PC-9 (cell line): ENCODE data around the gene GNG7.

ENCODE experiments used
- EZH2 ChIP-seq: fragments of 200-600 bp; sonication (generic); IDR thresholded peaks from 2 replicates; pipeline ENCODE4 v1.8.0; 2017; ENCODE audit warnings: antibody characterized with exemption, low read depth
- TF ChIP-seq, protein P1 (sequence below): fragments of 200-600 bp; sonication (generic); conservative IDR thresholded peaks from 2 replicates; pipeline ENCODE4 v1.6.1; 2017; ENCODE audit warnings: mixed run types, antibody characterized with exemption, mild to moderate bottlenecking, moderate library complexity

DNA sequence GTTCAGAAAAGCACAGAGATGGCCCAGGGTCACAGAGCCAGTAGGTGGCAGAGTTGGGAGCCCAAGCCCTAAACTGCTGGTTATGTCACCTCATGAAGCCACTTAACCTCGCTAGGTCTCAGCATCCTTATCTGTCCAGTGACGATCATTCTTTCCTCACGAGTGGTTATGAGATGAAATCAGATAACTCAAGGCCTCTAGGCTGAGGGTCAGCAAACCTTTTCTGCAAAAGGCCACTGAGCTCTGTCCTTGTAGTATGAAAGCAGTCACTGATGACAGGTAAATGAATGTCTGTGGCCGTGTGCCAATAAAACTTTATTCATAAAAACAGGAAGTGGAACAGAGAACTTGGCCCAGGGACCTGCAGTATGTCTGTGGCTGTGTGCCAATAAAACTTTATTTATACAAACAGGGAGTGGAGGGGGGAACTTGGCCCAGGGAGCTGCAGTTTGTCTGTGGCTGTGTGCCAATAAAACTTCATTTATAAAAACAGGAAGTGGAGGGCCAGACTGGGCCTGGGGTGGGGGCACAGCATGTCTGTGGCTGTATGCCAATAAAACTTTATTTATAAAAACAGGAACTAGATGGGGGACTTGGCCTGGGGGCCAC is 71.2 kb downstream of the GNG7 start:
- no peak for TF ChIP-seq EZH2
- TF ChIP-seq, protein P1, sequence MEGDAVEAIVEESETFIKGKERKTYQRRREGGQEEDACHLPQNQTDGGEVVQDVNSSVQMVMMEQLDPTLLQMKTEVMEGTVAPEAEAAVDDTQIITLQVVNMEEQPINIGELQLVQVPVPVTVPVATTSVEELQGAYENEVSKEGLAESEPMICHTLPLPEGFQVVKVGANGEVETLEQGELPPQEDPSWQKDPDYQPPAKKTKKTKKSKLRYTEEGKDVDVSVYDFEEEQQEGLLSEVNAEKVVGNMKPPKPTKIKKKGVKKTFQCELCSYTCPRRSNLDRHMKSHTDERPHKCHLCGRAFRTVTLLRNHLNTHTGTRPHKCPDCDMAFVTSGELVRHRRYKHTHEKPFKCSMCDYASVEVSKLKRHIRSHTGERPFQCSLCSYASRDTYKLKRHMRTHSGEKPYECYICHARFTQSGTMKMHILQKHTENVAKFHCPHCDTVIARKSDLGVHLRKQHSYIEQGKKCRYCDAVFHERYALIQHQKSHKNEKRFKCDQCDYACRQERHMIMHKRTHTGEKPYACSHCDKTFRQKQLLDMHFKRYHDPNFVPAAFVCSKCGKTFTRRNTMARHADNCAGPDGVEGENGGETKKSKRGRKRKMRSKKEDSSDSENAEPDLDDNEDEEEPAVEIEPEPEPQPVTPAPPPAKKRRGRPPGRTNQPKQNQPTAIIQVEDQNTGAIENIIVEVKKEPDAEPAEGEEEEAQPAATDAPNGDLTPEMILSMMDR: no peak
